Measurements from ENCODE around the gene MYH7B. TPM values are rescaled to one million over a fixed set of nuclear protein-coding genes. Genes with fewer than 3 reads are reported as not detected.

MYH7B gene
- total and polyA plus RNA-seq, 2 experiments from 2014 or later = 0.10 to 1.1 TPM

- Histone ChIP-seq H3K27me3 (ENCODE audit: insufficient read depth) (no peaks in the 10 kb centered on the region), H2AFZ (no peak overlapping the region), H3K79me2 (replicated peaks; ENCODE audit: insufficient read depth) (no peaks in the 10 kb centered on the region), H3K4me2 (no peak overlapping the region), H3K4me1 (ENCODE audit: insufficient read depth) (no peaks in the 10 kb centered on the region), H4K20me1 (replicated peaks; ENCODE audit: insufficient read depth) (peaks cover 3% of the 10 kb centered on the region; the same call in 1 of the 2 replicates), H3F3A (replicated peaks; ENCODE audit: low read depth) (no peaks in the 10 kb centered on the region), H3K4me3 (no peak overlapping the region), H3K36me3 (ENCODE audit: insufficient read depth) (no peaks in the 10 kb centered on the region), H3K27ac (ENCODE audit: low read depth) (no peak overlapping the region), H3K9me2 (ENCODE audit: insufficient read depth) (no peaks in the 10 kb centered on the region; the same call in 1 of the 2 replicates)
- ATAC-seq (no peak), DNase-seq (ENCODE audit: low spot score) (no peak)
- TF ChIP-seq ZNF462 (CRISPR knock-in tag; IDR thresholded peaks at IDR 0.05) = no peak
- TF ChIP-seq CREB1 (CRISPR knock-in tag; IDR thresholded peaks at IDR 0.05; ENCODE audit: low read depth) = no peak
- no peak for TF ChIP-seq ZNF331 (CRISPR knock-in tag; IDR thresholded peaks at IDR 0.05; ENCODE audit: low read depth)
- TF ChIP-seq ZNF114 (CRISPR knock-in tag; IDR thresholded peaks at IDR 0.05) = no peak
- TF ChIP-seq POLR2AphosphoS5 (IDR thresholded peaks at IDR 0.05; ENCODE audit: low read depth) = no peak
- TF ChIP-seq STAT1 (IDR thresholded peaks at IDR 0.05; ENCODE audit: unreplicated experiment) = no peak
- TF ChIP-seq JUNB (IDR thresholded peaks at IDR 0.05; ENCODE audit: unreplicated experiment) = no peak
- no peak for TF ChIP-seq EZH2 (IDR thresholded peaks at IDR 0.05; ENCODE audit: low read depth, unreplicated experiment)
- TF ChIP-seq REST (IDR thresholded peaks at IDR 0.05; ENCODE audit: unreplicated experiment) = no peak
- TF ChIP-seq EZH2phosphoT487 (IDR thresholded peaks at IDR 0.05; ENCODE audit: unreplicated experiment) = no peak
- H3K4me3 Mint-ChIP-seq = no peak overlapping the region
- peaks cover 3% of the 10 kb centered on the region for H3K27me3 Mint-ChIP-seq (ENCODE audit: insufficient read depth, low read depth, poor library complexity)
- peaks cover 8% of the 10 kb centered on the region; the same call in 2 of the 3 replicates for H3K36me3 Mint-ChIP-seq (ENCODE audit: low read depth)
- no peaks in the 10 kb centered on the region for H3K9me3 Mint-ChIP-seq
- H3K27ac Mint-ChIP-seq = no peak overlapping the region
- no peaks in the 10 kb centered on the region for H3K4me1 Mint-ChIP-seq
These were observed 39.8 kb upstream of the MYH7B start for GRCh38 chr20:34915749-34916455.

Data from GM23338 (cell line).